Activated CD4-positive, alpha-beta T cell treated with anti-CD3 and anti-CD28 coated beads, Interleukin-2, Interleukin-6, amounts not matched to agents 100 ng/mL and 50 ng/mL, durations not matched to agents 16 hours and 8 hours (primary cell): ENCODE measurements around the gene CTNNB1.

Experiments
- DNase-seq: peaks from one replicate; pipeline ENCODE4 v3.0.0-alpha.2; 2020

CTNNB1 gene

GRCh38 chr3:41220906-41221677 lies 21.8 kb downstream of the CTNNB1 start:
- DNase-seq, result no peak

GRCh38 chr3:41222012-41222411 lies 22.7 kb downstream of the CTNNB1 start:
- DNase-seq, result no peak

DNA sequence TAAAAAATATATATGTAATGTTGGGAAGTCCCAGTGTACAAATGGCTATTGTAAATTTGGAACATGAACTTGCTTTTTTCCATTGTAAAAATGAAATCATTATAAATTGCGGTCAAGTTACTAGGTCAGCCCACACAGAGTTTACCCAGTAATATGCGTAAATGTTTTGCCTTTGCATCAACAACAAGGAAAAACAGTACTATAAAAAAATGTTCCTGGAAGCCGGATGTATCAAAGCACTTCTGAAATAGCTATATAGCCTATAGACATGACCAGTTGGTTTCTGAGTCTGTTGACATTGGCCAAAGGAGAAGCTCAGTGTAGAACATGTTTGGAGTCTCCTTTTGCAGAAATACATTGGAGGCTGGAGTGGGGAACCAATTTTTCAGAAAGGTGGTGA lies 23.2 kb downstream of the CTNNB1 start:
- no peak for DNase-seq

GRCh38 chr3:41223078-41223477 lies 23.8 kb downstream of the CTNNB1 start:
- DNase-seq, result no peak

GRCh38 chr3:41223691-41224090 lies 24.4 kb downstream of the CTNNB1 start:
- no peak for DNase-seq

DNA sequence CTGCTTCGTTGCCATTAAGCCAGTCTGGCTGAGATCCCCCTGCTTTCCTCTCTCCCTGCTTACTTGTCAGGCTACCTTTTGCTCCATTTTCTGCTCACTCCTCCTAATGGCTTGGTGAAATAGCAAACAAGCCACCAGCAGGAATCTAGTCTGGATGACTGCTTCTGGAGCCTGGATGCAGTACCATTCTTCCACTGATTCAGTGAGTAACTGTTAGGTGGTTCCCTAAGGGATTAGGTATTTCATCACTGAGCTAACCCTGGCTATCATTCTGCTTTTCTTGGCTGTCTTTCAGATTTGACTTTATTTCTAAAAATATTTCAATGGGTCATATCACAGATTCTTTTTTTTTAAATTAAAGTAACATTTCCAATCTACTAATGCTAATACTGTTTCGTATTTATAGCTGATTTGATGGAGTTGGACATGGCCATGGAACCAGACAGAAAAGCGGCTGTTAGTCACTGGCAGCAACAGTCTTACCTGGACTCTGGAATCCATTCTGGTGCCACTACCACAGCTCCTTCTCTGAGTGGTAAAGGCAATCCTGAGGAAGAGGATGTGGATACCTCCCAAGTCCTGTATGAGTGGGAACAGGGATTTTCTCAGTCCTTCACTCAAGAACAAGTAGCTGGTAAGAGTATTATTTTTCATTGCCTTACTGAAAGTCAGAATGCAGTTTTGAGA lies 25.0 kb downstream of the CTNNB1 start:
- DNase-seq, result no peak

DNA sequence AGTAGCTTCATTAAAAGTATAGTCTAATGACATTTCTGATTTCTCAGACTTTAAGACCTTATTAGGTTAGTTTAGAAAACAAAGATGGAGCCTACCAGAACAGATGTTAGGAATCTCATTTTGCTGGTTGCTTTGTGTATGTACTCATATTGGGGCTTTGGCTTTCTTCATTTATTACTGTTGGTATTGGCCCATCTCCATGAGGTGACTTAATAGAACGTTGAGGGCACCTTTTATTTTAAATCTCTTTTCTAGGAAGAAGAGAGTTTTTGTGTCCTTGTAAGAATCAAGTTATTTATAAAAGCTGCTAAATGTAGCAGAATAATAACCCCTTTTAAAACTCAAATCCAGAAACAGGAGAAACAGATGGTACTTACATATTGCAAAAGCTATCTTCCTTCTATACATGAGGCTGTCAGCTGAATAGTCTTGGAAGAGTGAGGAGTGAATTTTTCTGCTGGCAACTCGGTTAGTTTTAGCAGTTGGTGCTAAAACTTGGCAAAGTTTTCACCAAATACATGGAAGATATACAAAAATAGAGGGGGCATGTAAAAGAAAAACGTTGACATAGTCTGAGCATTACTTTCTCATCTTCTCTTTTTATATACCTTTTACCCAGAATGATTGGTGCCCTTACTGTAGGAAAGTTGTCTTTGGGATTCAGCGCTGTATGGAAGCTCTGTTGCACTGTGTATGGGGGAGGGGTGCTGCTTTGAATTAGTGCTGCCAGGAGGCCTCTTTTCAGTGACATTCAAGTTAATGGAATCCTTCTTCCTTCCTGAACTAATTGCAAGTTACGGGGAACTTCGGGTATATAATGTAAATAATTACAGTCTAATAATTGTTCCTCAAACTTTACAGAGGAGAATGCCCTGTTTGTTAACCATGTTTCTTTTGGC lies 35.8 kb downstream of the CTNNB1 start:
- DNase-seq, result no peak

- DNase-seq, result no peak
Observed at GRCh38 chr3:41236228-41236627, 36.9 kb downstream of the CTNNB1 start.

DNA sequence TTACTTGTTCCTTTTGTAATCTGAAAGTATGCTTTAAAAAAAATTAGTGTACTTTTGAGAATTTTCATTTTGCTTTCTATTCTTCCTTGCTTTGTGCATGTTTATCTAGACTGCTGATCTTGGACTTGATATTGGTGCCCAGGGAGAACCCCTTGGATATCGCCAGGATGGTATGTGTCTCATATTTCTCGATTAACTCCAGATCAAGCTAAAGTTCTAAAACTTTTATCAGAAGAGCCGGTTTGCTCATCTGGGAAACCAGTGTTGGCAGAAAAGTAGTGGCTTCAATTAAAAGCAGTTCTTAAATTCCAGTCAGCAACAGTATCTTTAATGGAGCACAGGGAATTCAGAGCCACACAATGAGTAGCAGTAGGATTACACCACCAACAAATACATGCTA lies 38.6 kb downstream of the CTNNB1 start:
- DNase-seq, result no peak

DNA sequence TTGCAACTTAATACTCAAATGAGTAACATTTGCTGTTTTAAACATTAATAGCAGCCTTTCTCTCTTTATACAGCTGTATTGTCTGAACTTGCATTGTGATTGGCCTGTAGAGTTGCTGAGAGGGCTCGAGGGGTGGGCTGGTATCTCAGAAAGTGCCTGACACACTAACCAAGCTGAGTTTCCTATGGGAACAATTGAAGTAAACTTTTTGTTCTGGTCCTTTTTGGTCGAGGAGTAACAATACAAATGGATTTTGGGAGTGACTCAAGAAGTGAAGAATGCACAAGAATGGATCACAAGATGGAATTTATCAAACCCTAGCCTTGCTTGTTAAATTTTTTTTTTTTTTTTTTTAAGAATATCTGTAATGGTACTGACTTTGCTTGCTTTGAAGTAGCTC lies 40.3 kb downstream of the CTNNB1 start:
- DNase-seq, result no peak

DNA sequence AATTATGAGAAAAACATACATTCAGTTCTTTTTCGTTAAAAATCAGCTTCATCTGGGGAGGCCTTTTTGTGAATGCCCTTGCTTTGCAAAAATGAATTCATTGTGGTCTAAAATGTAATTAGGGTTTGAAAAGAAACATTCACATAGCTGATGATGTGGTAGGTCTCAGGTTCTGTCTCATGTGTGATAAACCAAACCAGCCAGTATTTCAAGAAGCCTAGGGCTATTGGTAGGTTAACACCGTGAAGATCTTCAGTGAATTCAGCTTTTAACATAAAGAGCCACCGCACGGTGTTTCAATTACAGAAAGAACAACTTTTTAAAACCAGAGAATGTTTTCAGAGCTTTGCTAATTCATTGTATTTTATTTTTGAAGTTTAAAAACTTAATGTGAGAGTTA lies 41.9 kb downstream of the CTNNB1 start:
- DNase-seq, result no peak

GRCh38 chr3:41241800-41242571 lies 42.7 kb downstream of the CTNNB1 start:
- no peak for DNase-seq

- no peak for DNase-seq
Observed at GRCh38 chr3:41243183-41243582, 43.9 kb downstream of the CTNNB1 start.

DNA sequence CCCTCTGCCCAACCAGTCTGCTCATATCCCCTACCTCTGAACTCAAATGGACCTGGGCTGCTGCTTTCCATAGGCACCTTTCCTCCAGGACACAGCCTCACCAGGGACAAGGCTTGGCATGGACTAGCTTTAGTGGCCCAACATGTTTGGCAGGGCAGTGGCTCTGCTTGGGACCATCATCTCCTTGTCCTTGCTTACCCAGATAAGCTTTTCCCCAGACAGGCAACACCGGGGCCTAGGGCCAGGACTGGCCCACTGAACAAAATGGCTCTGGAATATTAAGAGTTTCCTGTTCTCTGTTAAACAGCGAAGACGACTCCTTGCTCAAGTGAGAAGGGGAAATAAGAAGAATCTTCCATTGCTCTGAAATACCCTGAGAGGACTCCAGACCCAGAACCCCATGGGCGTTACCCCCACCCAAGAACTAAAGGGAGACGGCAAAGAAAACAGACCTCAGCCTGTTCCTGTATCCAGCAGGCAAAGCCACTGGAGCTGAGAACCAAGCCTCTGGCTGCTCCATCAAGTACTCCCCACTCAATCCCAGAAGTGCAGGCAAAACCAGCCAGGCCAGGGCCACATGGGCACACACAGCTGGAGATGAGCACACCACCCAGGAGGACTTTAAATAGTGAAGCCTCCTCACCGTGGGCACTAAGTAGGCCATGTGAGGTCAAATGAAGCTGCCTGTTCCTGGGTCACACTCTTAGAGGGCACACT lies 45.5 kb downstream of the CTNNB1 start:
- DNase-seq, result no peak

- no peak for DNase-seq
Observed at GRCh38 chr3:41247055-41248004, 48.0 kb downstream of the CTNNB1 start.

GRCh38 chr3:41248525-41248924 lies 49.2 kb downstream of the CTNNB1 start:
- DNase-seq, result no peak

GRCh38 chr3:41249318-41249717 lies 50.0 kb downstream of the CTNNB1 start:
- DNase-seq, result no peak

GRCh38 chr3:41250825-41251224 lies 51.5 kb downstream of the CTNNB1 start:
- DNase-seq, result no peak

- no peak for DNase-seq
Observed at GRCh38 chr3:41251593-41251992, 52.3 kb downstream of the CTNNB1 start.

GRCh38 chr3:41258239-41258800 lies 59.0 kb downstream of the CTNNB1 start:
- DNase-seq, result no peak
